Activated CD4-positive, alpha-beta T cell treated with anti-CD3 and anti-CD28 coated beads, Interleukin-2, amount 50 U/mL, for 48 hours (primary cell): ENCODE results near the gene FKBP11.

Source experiments
- DNase-seq, 2 experiments: peaks; one replicate each; pipeline ENCODE4 v3.0.0-alpha.2; 2020

Gene FKBP11

DNA sequence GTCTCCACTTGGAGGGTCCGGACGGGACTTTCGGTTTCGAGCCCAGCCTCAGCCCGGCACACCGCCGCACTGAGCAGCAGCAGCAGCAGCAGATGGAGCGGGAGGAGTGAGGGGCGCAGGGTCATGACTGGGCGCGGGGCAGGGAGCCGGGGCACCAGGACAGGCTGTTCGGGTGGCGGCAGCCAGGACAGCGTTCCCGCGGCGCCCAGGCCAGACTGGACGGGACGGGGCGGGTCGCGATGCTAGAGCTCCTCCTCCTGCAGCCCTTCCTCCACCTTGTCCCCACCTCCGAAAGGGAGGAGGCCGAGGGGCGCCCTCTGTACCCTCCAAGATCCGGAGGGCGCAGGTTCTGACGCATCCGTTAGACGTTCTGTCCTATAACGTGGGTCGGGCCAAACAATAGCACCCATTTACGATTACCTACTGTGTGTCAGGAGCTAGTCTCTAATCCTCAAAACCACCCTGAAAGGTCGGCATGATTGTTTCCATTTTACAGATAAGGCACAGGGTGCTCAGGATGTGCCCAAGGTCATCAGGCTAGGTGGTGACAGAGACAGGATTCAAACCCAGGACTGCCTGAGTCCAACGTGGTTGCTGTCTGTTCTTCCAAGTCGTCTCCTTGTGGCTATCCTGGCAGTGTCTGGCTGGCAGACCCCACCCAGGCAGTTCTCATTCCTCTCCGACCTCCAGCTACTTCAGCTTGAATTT lies at the start of gene FKBP11:
TSS of gene FKBP11 (minus strand) at position 189 of the 708 bp plus-strand sequence. CDS start at position 125, 64 bp downstream.
- DNase-seq: peak; percentile 78

GRCh38 chr12:48973941-48974673 lies 48.8 kb upstream of the FKBP11 start:
- DNase-seq: peak; percentile 47 to 57

- no peak for DNase-seq
Measured at GRCh38 chr12:48973531-48973930, 48.2 kb upstream of the FKBP11 start.

DNA sequence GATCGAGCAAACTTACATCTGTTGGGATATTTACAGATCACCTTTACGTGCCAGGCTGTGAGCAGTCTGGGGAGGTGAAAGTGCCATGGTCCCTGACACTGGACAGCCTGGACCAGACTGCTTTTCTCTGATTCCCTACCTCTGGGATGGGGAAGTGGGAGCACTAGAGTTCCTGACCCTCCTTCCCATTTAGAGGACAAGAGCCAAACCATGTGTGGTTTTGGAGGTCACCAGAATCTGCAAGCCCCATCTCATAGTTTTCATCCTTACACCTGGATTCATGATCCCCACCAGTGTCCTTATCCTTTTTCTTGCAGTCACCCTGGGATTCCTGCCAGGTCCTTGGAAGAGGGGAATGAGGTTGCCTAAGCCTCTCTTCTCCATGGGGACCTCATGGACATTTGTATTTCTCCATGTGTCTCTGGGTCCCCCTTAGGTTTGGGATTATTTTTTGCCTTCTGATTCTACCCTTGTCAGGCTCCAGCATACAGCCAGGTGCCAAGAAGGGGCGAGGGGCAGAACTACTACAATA lies 47.7 kb upstream of the FKBP11 start:
- DNase-seq: no peak

GRCh38 chr12:48972213-48972951 lies 47.1 kb upstream of the FKBP11 start:
- DNase-seq: peak; percentile 58 to 64

DNA sequence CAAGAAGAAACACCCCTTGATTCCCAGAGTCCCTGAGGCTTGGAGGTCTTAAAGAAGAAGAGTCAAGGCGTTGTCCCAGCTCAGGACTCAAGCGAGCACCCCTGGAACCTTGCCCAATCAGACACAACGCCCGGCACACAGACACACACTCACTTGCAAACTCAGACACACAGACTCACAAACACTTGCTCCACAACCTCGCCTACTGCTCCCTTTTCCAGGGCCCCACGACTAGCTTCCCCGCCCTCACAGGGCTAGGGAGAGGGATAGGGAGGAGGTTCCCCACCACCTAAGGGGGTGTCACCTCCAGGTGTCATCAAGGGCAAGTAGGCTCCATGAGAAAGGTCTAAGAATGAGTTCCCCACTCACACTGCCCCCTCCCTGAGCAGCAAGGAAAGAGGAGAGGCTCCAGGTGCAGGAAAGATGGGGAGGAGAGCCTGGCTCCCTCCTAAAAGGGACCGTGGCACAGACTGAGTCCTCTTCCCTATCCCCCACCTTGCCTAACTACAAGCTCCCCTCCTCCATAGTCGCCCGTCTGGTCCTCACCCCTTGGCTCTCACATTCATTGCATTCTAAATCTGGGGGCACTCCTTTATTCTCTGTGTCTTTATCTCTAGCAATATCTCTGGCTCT lies 45.5 kb upstream of the FKBP11 start:
- DNase-seq: no peak

GRCh38 chr12:48969833-48970701 lies 44.8 kb upstream of the FKBP11 start:
- DNase-seq: peak; percentile 36 to 37

DNA sequence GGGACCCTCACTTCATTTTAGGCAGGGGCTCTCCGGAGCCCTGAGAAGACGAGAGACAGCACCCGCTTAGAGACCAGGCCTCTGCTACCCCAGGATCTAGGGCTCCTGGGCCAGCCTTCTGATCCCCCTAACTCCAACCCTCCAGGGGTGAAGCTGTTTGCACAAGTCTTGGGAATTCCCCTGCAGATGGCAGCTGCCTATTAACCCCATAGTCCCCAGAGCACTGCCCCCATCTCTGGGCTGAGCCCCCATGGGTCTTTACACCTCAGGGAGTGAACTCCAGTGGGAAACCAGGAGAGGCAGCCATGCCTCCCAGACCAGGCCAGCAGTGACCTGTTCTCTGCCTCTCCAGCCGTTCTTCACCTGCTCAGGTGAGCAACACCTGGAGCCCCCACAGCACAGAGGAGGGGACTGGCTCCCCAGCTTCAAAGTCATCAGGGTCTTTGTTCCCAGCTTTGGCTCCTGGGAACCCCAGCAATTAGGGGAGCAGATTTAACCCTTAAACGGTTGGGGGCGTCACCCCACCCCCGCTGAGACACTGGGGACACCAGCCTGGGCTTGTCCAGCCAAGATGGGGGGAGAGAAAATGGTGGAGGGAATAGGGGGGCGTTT lies 44.0 kb upstream of the FKBP11 start:
- DNase-seq: no peak

DNA sequence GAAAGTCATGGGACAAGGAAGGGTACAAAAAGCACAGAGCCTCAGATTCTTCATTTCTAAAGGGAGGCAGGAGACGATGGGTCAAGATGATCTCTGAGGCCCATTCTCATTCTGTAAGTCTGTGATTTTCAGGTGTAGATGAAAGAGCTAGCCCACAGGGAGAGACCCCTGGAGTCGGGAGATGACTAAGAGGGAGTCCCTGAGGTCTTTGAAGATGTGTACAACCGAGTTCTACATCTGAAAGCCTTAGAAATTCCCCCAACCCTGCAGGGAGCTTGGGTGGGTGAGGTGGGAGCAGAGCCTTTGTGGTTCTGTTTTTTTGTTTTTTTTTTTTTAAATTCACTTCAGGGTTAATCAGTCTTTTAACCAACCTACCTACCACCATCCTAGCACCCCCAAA lies 43.2 kb upstream of the FKBP11 start:
- DNase-seq: no peak

DNA sequence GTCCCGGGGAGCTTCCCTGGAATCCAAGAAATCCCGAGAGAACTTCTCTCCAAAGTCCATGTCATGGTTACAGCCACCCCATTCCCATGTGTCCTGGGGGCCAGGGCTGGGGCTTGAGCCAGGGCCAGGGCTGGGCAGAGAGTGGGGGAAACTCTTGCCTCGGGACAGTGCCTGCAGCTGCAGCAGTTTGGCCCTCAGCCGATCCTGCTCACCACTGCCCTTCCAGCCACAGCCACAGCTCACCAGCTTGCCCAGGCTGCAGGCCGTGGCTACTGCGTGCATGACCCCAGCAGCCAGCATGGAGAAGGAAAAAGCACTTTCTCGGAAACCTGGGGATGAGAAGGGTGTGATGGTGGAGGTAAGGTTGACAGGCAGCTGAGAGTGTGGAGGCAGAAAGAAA lies 42.7 kb upstream of the FKBP11 start:
- no peak for DNase-seq

- no peak for DNase-seq
Measured at GRCh38 chr12:48966177-48966895, 41.0 kb upstream of the FKBP11 start.

- no peak for DNase-seq
Measured at GRCh38 chr12:48965298-48965838, 40.1 kb upstream of the FKBP11 start.

GRCh38 chr12:48961801-48962200 lies 36.5 kb upstream of the FKBP11 start:
- no peak for DNase-seq

DNA sequence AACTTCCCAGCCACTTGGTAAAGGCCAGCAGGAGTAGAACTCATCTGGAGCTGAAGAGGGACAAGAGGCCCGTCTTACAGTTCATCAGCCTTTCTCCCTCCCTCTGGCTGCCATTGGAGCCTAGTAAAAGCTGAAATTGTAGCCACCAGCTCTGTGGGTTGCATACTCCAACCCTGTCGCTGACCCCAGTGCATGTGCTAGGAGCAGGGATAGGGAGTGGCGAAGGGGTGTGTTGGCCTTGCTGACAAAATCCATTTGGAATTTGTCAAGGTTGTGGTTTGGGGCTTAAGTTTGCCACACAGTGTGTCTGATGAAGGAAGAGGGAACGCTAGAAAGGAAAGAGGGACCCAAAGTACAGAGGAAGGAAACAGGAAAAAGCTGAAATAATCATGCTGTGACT lies 36.0 kb upstream of the FKBP11 start:
- DNase-seq: no peak

- DNase-seq: no peak
Measured at GRCh38 chr12:48960834-48961233, 35.5 kb upstream of the FKBP11 start.

- DNase-seq: no peak
Measured at GRCh38 chr12:48958049-48958388, 32.7 kb upstream of the FKBP11 start.

GRCh38 chr12:48957141-48958048 lies 32.1 kb upstream of the FKBP11 start, which contains the start of gene ARF3:
Gene ARF3 (minus strand): TSS chr12:48957487. CDS start chr12:48941095, 16,392 bp downstream.
- peak; percentile 92 to 93 for DNase-seq

DNA sequence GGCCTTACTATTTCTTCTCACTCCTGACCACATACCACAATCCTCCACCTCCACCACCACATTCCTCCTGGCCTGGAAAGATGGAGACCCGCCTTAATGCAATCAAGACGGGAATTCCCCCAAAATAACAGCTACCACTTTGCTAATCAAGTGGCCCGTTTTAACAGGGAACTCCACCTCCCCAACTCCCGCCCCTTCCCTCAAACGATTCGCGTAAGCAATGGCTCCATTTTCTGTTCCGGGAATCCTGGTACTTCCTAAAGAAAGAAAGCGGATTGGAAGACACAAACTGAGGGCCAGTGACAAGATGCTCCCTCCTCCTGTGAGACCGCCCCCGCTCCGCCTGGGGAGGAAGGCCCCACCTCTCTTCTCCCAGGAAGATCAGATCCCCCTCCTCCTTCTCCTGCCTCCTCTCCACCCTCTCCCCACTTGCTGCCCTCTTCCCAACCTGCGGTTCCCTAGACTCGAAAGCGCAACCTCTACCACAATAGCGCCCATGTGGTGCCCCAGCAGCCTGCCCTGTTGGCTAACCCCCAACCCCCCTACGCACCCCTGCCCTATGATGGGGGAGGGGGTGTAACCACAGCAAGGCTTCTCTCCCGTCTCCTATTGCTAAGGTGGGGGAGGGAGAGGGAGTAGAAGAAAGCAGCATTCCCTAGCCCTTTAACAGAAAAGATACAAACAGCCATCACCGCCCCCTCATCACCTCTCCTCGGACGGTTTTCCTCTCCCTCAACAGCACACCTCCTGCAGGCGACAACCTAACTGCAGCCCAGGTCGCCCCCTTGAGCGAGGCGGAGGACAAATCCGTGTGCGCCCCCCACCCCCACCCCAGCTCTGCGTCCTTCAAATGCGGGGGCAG lies 31.2 kb upstream of the FKBP11 start:
- DNase-seq: peak; percentile 39 to 52
